Measurements from ENCODE around the gene EDIL3. TPM values are rescaled to one million over a fixed set of nuclear protein-coding genes. Genes with fewer than 3 reads are reported as not detected.
"Not testable (repeated sequence)": the region's sequence is repeated elsewhere in the genome, so short reads cannot be mapped to it uniquely, and the experiment has no call there.

Gene EDIL3
- total RNA-seq, 1 donor from 2014 or later, result 29.4 TPM

- intact Hi-C loops (cut with DNase I), result no loop called here
- ATAC-seq (no peak), DNase-seq (ENCODE audit: low spot score) (no peak)
These were observed 2.9 kb downstream of the EDIL3 start for GRCh38 chr5:84381502-84382362.

- DNase-seq (ENCODE audit: low spot score), result no peak
- intact Hi-C loops (cut with DNase I), result no loop called here
- no peak for ATAC-seq
These were observed 4.9 kb downstream of the EDIL3 start for GRCh38 chr5:84379749-84380148.

GRCh38 chr5:84378961-84379360 lies 5.7 kb downstream of the EDIL3 start:
- no peak for DNase-seq (ENCODE audit: low spot score)
- no peak for ATAC-seq
- intact Hi-C loops (cut with DNase I), result no loop called here

GRCh38 chr5:84378420-84378819 lies 6.3 kb downstream of the EDIL3 start:
- intact Hi-C loops (cut with DNase I), result no loop called here
- no peak for ATAC-seq
- no peak for DNase-seq (ENCODE audit: low spot score)

- intact Hi-C loops (cut with DNase I), result no loop called here
- DNase-seq (ENCODE audit: low spot score) (no peak), ATAC-seq (no peak)
These were observed 8.3 kb downstream of the EDIL3 start for GRCh38 chr5:84376346-84376745.

DNA sequence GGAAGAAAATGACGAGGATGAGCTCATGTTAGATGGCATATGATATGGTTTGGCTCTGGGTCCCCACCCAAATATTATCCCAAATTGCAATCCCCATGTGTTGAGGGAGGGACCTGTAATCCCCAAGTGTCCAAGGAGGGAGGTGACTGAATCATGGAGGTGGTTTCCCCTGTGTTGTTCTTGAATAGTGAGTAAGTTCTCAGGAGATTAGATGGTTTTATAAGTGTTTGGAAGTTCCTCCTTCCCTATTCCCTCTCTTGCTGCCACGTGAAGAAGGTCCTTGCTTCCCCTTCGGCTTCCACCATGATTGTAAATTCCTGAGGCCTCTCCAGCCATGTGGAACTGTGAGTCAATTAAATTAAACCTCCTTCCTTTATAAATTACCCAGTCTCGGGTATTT lies 10.1 kb downstream of the EDIL3 start:
- intact Hi-C loops (cut with DNase I), result no loop called here
- ATAC-seq, result no peak
- no peak for DNase-seq (ENCODE audit: low spot score)

DNA sequence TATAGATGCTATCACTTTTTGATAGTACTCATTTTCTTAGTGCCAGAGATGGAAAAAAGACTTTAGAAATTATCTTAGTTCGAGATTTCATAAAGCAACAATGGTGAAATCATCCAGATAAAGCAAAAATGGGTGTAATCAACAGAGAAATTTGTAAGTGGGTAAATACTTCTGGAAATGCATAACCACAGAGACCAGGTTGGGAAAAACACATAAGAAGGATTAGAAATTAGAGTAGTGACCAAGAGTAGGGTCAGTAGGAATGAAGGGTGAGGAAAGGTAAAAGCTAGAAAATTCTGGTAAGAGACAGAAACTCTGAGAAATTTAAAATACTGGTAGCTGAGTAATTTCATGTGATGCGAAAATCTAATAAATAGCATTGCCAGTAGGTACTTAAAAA lies 11.2 kb downstream of the EDIL3 start:
- intact Hi-C loops (cut with DNase I), result no loop called here
- ATAC-seq (no peak), DNase-seq (ENCODE audit: low spot score) (no peak)

DNA sequence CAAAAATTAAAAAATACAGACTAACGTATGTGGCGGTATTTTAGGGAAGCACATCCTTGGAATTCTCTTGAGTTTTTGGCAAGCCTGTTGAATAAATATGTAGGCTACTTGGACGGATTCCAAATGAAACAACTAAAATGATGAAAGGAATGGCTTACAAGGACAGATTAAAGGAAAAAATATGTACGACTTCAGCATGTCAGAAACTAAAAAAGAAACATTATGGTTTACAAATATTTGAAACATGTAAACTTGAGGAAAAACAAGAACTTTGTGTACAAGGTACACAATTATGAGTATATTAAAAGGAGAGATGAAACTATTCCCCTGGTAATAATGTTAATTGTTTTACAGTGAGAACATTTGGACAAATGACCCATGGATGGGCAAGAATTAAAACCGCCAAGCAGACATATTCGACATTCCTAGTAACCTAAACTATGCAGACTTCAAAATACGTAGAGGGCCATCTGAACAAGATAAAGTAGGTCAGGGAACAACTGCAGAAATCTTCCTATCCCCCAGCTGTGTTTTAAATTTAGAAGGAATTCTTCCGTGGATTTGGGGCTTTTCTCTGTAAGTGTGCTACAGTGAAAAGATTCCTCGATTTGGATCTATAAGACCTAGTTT lies 12.5 kb downstream of the EDIL3 start:
- DNase-seq (ENCODE audit: low spot score), result no peak
- intact Hi-C loops (cut with DNase I), result no loop called here
- no peak for ATAC-seq

DNA sequence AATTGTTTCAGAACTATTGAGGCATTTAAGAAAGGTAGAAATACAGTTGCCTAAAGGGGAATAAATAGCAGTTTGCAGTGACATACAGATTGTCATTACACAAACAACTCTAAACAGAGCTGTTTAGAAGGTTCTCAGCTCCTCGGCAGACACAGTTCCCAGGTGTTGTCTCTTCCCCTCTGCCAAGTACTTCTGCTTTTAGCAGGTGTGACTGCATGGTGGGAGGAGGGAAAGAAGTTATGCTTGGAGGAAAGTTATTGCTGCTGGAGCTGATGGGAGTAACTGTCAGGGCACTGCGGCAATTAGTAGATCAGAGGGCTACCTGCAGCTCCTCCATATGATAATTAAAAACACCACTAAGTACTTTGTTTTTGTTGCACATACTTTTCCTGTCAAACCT lies 14.5 kb downstream of the EDIL3 start:
- ATAC-seq (no peak), DNase-seq (ENCODE audit: low spot score) (no peak)
- intact Hi-C loops (cut with DNase I), result no loop called here

- intact Hi-C loops (cut with DNase I), result no loop called here
- ATAC-seq (no peak), DNase-seq (ENCODE audit: low spot score) (no peak)
These were observed 20.6 kb downstream of the EDIL3 start for GRCh38 chr5:84364043-84364442.

DNA sequence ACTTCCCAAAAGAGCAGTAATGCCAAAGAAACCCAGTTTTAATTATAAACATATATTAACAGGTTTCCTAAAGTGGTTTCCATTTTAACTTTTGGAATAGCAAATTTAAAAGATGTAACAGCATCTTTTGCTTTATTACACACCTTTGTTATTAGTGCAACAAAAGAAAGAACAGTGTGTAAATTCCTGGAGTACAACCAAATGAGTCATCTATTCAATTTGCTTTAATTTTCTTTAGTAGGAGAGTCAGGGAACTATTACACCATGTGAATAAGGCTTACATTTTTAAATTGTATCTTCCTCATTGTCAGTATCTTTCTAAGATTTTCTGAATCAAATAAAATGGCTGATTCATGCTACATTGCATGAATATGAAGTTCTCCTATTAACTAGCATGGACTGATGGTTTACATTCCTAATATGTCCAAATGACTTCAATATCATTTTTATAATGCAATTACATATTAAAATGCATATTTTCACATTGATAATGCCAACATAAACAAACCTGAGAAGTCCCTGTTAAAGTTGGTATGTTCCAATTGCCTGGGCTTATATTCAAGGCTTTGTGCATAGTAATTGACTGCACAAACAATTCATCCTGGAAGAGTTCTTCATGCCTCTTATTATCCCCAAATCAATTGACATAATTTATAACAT lies 22.5 kb downstream of the EDIL3 start:
- intact Hi-C loops (cut with DNase I), result no loop called here
- DNase-seq (ENCODE audit: low spot score) (no peak), ATAC-seq (no peak)

DNA sequence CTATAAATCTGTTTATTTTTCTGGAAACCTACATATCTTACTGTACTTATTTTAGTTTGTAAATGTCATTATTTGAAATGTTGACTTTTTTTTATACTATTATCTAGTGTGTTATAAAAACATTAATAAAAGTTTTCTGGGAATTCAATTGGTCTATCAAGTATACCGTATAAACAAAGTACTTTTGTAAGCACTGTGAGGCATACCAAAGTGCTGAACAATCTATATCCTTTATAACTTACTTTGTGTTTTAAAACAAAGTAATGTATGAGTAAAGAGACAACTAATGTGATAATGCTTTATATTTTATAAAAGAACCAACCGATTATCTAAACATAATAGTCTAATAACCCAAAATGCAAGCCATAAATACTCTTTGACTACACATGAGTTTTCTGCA lies 23.1 kb downstream of the EDIL3 start:
- intact Hi-C loops (cut with DNase I), result no loop called here
- ATAC-seq (no peak), DNase-seq (ENCODE audit: low spot score) (no peak)

GRCh38 chr5:84360056-84360455 lies 24.6 kb downstream of the EDIL3 start:
- intact Hi-C loops (cut with DNase I), result no loop called here
- DNase-seq (ENCODE audit: low spot score), result no peak
- no peak for ATAC-seq

DNA sequence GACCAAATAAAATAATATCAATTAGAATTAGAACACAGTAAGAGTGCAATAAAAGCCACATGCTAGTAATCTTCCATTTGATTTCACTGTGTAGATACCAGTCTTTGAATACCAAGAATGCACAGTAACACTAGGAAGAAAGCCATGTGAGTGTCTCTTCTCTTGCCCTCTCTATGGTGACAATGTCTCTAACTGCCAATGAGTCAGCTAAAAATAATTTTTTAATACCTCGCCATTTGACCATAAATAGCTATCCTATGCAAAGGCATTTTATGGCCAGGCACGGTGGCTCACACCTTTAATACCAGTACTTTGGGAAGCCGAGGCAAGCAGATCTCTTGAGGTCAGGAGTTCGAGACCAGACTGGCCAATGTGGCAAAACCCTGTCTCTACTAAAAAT lies 30.6 kb downstream of the EDIL3 start:
- no peak for DNase-seq (ENCODE audit: low spot score)
- ATAC-seq, result no peak
- intact Hi-C loops (cut with DNase I), result no loop called here

DNA sequence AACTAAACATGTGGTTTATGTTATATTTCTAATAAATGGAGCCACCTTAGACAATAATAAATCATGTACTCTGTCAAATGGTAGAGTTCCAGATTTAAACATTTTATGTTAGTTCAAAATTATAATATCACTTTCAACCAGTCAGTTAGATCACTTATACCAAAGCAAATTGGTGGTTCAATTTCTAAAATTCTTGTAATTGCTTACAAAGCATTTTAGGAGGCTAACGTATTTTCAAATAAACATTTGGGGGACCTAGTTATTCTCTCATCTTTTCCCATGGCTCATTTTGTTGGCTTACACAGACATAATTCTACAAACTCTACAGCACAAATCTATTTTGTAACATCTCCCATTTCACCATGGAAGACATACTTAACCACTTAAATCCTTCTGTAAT lies 39.9 kb downstream of the EDIL3 start:
- intact Hi-C loops (cut with DNase I), result no loop called here
- no peak for DNase-seq (ENCODE audit: low spot score)
- ATAC-seq, result no peak

DNA sequence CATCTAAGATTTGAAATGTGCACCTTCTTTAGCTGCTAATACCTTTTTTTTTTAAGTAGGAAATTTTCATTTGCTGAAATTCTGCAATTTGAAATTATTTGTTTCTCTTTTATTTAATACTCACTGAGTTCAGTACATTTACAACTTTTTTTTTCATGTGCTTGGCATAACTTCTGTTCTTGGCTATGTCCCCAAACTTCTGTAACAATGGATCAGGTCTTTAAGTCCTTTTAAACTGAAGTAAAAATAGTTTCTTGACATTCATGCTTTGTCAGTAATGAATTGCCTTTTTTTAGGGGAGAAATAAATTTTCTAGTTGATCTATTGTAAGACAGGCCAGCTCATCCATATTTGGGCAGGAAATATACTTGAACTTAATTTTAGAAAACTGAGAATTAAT lies 41.5 kb downstream of the EDIL3 start:
- DNase-seq (ENCODE audit: low spot score), result no peak
- intact Hi-C loops (cut with DNase I), result no loop called here
- ATAC-seq, result no peak

DNA sequence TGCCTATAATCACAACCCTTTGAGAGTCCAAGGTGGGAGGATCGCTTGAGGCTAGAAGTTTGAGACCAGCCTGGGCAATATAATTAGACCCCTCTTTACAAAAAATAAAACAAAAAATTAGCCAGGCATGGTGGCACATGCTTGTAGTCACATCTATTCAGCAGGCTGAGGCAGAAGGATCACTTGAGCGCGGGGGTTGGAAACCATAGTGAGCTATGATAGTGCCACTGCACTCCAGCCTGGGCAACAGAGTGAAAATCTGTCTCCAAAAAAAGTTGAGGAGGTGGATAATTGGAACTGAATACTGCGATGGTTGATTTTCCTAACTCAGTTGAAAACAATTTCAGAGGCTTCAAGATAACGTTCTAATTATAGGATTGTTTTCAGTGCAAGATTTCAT lies 52.6 kb downstream of the EDIL3 start:
- DNase-seq (ENCODE audit: low spot score) (no peak), ATAC-seq (no peak)
- intact Hi-C loops (cut with DNase I), result no loop called here

DNA sequence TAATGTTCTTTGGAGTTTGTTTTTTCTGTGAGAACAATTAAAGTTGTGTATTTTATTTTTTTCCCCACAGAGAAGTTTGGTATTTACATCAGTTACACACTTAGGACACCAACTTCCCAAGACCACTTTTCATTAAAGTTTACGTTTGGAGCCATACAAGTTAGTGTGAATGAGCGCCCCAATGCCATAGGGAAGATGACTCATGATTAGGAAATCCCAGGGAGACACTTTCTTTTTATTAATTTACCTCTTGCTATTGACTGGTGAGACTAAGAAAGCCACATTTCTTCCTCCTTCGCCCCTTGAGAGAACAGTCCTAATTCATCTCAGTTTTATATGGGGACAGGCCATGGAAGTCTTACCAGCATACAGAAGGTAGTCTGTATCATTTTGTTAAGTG lies 57.1 kb downstream of the EDIL3 start:
- intact Hi-C loops (cut with DNase I), result no loop called here
- DNase-seq (ENCODE audit: low spot score), result no peak
- no peak for ATAC-seq

GRCh38 chr5:84322646-84323045 lies 62.0 kb downstream of the EDIL3 start:
- no peak for DNase-seq (ENCODE audit: low spot score)
- ATAC-seq, result no peak
- intact Hi-C loops (cut with DNase I), result no loop called here

- DNase-seq (ENCODE audit: low spot score); intact Hi-C loops (cut with DNase I); ATAC-seq: not testable (repeated sequence)
These were observed 66.9 kb downstream of the EDIL3 start for GRCh38 chr5:84317826-84318225.

Measured in sciatic nerve (tissue), 2 donors.